Progenitor cell of endocrine pancreas (in vitro differentiated cells): ENCODE data around the gene LCE2B. TPM values are rescaled to one million over a fixed set of nuclear protein-coding genes. Genes with fewer than 3 reads are reported as not detected.

Source experiments
- DNase-seq: peaks from one replicate; pipeline ENCODE4 v3.0.0; 2021; ENCODE audit warnings: low spot score; ENCODE audit not compliant: unreplicated experiment
- H3K27ac Mint-ChIP-seq: 2 replicates; pipeline ENCODE4 v1.8.0; 2021; ENCODE audit warnings: mild to moderate bottlenecking, moderate library complexity, mixed read lengths
- H3K27me3 Mint-ChIP-seq: 2 replicates; pipeline ENCODE4 v1.8.0; 2021; ENCODE audit warnings: mixed read lengths
- H3K36me3 Mint-ChIP-seq: 2 replicates; pipeline ENCODE4 v1.8.0; 2022; ENCODE audit warnings: mixed read lengths; ENCODE audit not compliant: insufficient read depth
- H3K4me1 Mint-ChIP-seq: 2 replicates; pipeline ENCODE4 v1.8.0; 2021; ENCODE audit warnings: low read depth, mixed read lengths
- H3K4me3 Mint-ChIP-seq: 2 replicates; pipeline ENCODE4 v1.8.0; 2021; ENCODE audit warnings: low read depth, mild to moderate bottlenecking, moderate library complexity, mixed read lengths
- H3K9me3 Mint-ChIP-seq: 2 replicates; pipeline ENCODE4 v1.8.0; 2021; ENCODE audit warnings: low read depth, mixed read lengths
- total RNA-seq: library from RNA; stranded (reverse); gene quantifications from 2 replicates; pipeline ENCODE4 v1.2.1, GENCODE V29; 2021
- TF ChIP-seq, protein P1 (sequence below): fragments of 200-600 bp; sonication (generic); IDR thresholded peaks from one replicate; pipeline ENCODE4 v1.5.0; 2021; ENCODE audit warnings: antibody characterized with exemption, mild to moderate bottlenecking; ENCODE audit not compliant: unreplicated experiment

Gene LCE2B
- total RNA-seq, 1 donor from 2014 or later: not detected

DNA sequence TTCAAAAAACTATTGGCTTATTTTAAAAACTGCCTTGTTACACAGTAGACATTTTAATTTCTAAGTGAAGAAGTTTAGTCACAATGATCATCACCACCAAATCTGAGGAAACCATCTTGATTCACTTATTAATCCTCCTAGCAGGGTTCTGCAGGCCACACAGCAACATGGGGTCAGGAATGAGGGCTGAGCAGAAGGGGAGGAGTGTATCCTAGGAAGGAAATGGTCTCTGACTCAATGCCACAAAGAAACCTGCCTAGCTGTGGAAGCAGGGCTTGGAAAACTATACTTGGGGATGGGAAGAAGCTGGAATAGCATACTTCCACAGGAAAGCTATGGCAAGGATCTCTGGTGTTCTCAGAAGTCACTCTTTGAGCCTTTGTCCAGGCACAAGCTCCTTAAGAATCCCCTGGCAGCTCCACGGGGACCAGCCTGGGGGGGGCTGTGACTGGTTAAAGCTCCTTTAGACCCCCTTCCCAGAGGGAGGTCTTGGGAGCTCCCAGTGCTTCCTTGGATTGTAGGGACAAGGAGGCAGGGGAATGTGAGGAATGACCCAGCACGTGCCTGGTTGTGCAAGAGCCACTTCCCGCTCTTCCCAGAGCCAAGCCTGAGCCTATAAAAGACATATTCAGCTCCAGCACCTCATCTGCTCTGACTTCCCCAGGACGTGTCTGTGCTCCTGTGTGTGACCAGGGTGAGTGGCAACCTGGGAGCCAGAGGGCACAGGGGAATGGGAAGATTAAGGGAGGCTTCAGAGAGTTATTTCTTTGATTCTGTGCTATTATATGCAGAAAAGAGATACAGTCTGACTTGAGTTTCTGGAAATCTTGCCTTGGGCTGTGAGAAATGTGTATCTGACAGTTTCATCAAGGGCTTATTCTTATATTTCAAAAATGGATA is 12.0 kb downstream of the LCE2B start, which contains the start of gene LCE2A:
Gene LCE2A, plus strand, starts transcription at position 645 of the 900 bp plus-strand sequence. CDS start 557 bp downstream, outside the sequence.
- no peaks in the 10 kb centered on the region for H3K4me1 Mint-ChIP-seq

DNA sequence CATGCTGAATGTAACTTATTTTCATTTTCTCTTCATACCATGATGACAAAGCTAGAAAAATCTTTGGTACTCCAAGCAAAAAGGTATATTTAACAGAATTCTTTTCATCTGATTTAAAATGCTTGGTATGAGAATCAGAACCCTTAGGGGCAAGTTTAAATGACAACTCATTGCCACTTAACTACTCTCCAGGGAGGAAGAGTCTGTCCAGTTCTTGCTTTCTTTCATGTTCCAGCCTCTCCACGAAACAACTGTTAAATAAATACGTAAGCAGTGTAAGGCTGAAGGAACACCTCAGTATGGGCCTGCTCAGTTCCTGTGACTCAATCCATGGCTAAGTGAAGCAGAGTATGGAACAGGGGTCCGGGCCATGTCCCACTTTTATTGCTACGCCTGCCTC is 13.8 kb downstream of the LCE2B start:
- H3K36me3 Mint-ChIP-seq: peaks cover 1% of the 10 kb centered on the region
- H3K27ac Mint-ChIP-seq: no peak overlapping the region
- no peaks in the 10 kb centered on the region for H3K4me1 Mint-ChIP-seq
- no peak overlapping the region for H3K4me3 Mint-ChIP-seq
- H3K9me3 Mint-ChIP-seq: peaks cover 67% of the 10 kb centered on the region
- no peaks in the 10 kb centered on the region for H3K27me3 Mint-ChIP-seq
- DNase-seq: no peak
- TF ChIP-seq, protein P1, sequence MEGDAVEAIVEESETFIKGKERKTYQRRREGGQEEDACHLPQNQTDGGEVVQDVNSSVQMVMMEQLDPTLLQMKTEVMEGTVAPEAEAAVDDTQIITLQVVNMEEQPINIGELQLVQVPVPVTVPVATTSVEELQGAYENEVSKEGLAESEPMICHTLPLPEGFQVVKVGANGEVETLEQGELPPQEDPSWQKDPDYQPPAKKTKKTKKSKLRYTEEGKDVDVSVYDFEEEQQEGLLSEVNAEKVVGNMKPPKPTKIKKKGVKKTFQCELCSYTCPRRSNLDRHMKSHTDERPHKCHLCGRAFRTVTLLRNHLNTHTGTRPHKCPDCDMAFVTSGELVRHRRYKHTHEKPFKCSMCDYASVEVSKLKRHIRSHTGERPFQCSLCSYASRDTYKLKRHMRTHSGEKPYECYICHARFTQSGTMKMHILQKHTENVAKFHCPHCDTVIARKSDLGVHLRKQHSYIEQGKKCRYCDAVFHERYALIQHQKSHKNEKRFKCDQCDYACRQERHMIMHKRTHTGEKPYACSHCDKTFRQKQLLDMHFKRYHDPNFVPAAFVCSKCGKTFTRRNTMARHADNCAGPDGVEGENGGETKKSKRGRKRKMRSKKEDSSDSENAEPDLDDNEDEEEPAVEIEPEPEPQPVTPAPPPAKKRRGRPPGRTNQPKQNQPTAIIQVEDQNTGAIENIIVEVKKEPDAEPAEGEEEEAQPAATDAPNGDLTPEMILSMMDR: no peak

More for the DNA sequence above, 12.0 kb downstream of the LCE2B start, which contains the start of gene LCE2A:
- TF ChIP-seq, protein P1: no peak
- DNase-seq: no peak
- H3K36me3 Mint-ChIP-seq: peaks cover 1% of the 10 kb centered on the region
- no peaks in the 10 kb centered on the region for H3K27me3 Mint-ChIP-seq
- no peak within 1 kb of the TSS for H3K27ac Mint-ChIP-seq
- H3K4me3 Mint-ChIP-seq: no peak within 1 kb of the TSS
- peaks cover 63% of the 10 kb centered on the region for H3K9me3 Mint-ChIP-seq

DNA sequence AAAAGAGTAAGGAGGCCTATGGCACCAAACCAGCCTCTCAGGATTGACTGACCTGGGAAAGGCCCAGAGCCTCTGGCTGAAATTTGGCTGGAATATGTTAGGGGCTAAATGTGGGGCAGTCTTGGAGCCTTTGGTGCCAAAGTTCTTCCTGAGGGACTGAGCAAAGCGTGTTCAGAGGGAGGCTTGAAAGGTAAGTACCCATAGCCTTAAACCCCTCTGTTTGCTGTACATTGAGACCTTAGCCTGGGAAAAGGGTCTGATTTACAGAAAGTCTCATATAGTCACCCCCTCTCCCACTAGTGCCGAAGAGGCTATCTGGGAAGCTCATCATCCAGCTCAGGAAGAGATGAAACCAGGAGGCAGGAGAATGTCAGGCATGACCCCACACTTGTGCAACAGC is 21.9 kb downstream of the LCE2B start, which contains the start of gene LCE4A:
Gene LCE4A, plus strand, starts transcription at position 301 of the 400 bp plus-strand sequence. CDS start 916 bp downstream, outside the sequence.
- Mint-ChIP-seq H3K4me3 (no peak within 1 kb of the TSS), H3K9me3 (peaks cover 66% of the 10 kb centered on the region), H3K4me1 (no peaks in the 10 kb centered on the region), H3K27me3 (no peaks in the 10 kb centered on the region), H3K36me3 (no peaks in the 10 kb centered on the region), H3K27ac (no peak within 1 kb of the TSS)
- TF ChIP-seq, protein P1: no peak
- DNase-seq: no peak

DNA sequence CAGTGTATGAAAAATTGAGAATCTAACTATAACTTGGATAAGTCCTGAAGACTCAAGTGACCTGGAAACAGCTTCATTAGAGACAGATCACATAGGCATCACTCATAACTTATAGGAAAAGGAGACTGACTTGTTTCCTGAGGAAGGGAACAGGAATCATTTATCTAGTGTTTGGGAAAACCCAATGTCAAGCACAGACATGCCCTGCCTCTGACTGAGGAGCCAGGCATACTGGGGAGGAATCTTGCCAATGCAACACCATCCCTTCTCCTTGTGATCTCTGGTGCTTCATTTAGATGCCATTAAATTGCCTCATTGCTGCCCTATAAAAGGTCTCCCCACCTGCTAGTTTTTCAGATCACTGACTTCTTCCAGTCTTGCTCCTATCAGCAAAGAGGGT is 32.3 kb downstream of the LCE2B start:
- no peak for DNase-seq
- TF ChIP-seq, protein P1: no peak
- H3K27ac Mint-ChIP-seq: no peak overlapping the region
- H3K36me3 Mint-ChIP-seq: no peaks in the 10 kb centered on the region
- no peaks in the 10 kb centered on the region for H3K4me1 Mint-ChIP-seq
- H3K9me3 Mint-ChIP-seq: peaks cover 77% of the 10 kb centered on the region
- no peaks in the 10 kb centered on the region for H3K27me3 Mint-ChIP-seq
- no peak overlapping the region for H3K4me3 Mint-ChIP-seq

DNA sequence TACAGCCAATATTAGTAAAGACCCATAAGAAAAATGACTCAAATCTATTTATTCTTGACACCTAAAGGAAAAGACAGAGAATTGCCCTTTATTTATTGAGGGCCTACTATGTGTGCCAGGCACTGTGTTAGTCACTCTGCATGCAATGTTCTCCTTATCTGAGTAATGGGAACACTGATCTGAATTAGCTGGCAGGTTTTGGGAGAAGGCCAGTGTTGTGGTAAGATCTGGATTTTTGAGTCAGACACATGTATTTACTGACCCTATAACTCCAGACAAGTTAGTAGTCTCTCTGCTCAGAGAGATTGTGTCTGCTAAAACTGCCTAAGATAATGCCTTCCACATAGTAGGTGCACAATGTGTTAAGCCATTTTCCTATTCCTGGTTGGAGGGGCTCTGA is 39.3 kb downstream of the LCE2B start:
- Mint-ChIP-seq H3K27me3 (no peaks in the 10 kb centered on the region), H3K27ac (no peak overlapping the region), H3K36me3 (no peaks in the 10 kb centered on the region), H3K9me3 (peaks cover 58% of the 10 kb centered on the region), H3K4me3 (no peak overlapping the region), H3K4me1 (no peaks in the 10 kb centered on the region)
- TF ChIP-seq, protein P1: no peak
- no peak for DNase-seq
